ENCODE data around the gene SNN.

GRCh38 chr16:11676799-11677198 lies 8.5 kb downstream of the SNN start:
- TF ChIP-seq PBX3 (IDR thresholded peaks at IDR 0.05): no peak
- TF ChIP-seq ESRRA (IDR thresholded peaks at IDR 0.05; ENCODE audit: borderline replicate concordance, low read length): no peak
- TF ChIP-seq KDM5A (IDR thresholded peaks at IDR 0.05): no peak
- no peak for TF ChIP-seq CTCF (IDR thresholded peaks at IDR 0.05)
- TF ChIP-seq USF2 (IDR thresholded peaks at IDR 0.05): no peak
- no peak for TF ChIP-seq POLR2A (IDR thresholded peaks at IDR 0.05; ENCODE audit: low read length)

All from A549 (cell line).